A673 (cell line): ENCODE results near the gene CACNA2D4. TPM values are rescaled to one million over a fixed set of nuclear protein-coding genes. Genes with fewer than 3 reads are reported as not detected.

Experiments used
- BruUV-seq: library from RNA; stranded (reverse); fragments of 400-500 nt; replicated peaks from 2 replicates; lab custom pipeline; 2021; lab: Mats Ljungman, UMichigan
- CTCF ChIA-PET: fragments of 300-600 bp; sonication (Branson Sonifier 250); formaldehyde crosslinking; loops from one replicate; lab custom pipeline; 2022; ENCODE audit warnings: antibody characterized with exemption; lab: Charles Lee
- POLR2A ChIA-PET: fragments of 300-600 bp; sonication (Branson Sonifier 250); formaldehyde crosslinking; loops from one replicate; lab custom pipeline; 2022; ENCODE audit warnings: antibody characterized with exemption; ENCODE audit not compliant: low non-redundant PET; lab: Charles Lee
- DNase-seq: peaks from one replicate; pipeline ENCODE4 v3.0.0-alpha.2; 2015; ENCODE audit warnings: low spot score
- H3K27ac ChIP-seq: fragments of 200-600 bp; sonication (generic); 2 replicates; pipeline ENCODE4 v1.5.1; 2016; ENCODE audit warnings: mixed run types, low read depth, mild to moderate bottlenecking, mixed read lengths, antibody characterized with exemption, low read length; ENCODE audit not compliant: poor library complexity, severe bottlenecking
- H3K27me3 ChIP-seq: fragments of 200-600 bp; sonication (generic); replicated peaks from 2 replicates; pipeline ENCODE4 v1.6.1; 2017; ENCODE audit warnings: mixed run types, low read depth, mild to moderate bottlenecking, mixed read lengths, antibody characterized with exemption, low read length; ENCODE audit not compliant: insufficient read depth, poor library complexity
- H3K36me3 ChIP-seq: fragments of 200-600 bp; sonication (generic); 2 replicates; pipeline ENCODE4 v1.6.1; 2016; ENCODE audit warnings: mixed run types, mild to moderate bottlenecking, mixed read lengths, antibody characterized with exemption, low read length; ENCODE audit not compliant: insufficient read depth, poor library complexity, severe bottlenecking
- H3K4me1 ChIP-seq: fragments of 200-600 bp; sonication (generic); 2 replicates; pipeline ENCODE4 v1.6.1; 2017; ENCODE audit warnings: mixed run types, mild to moderate bottlenecking, mixed read lengths, antibody characterized with exemption, low read length; ENCODE audit not compliant: insufficient read depth, poor library complexity, severe bottlenecking
- H3K4me3 ChIP-seq: fragments of 200-600 bp; sonication (generic); 2 replicates; pipeline ENCODE4 v1.5.1; 2016; ENCODE audit warnings: low read depth, mixed run types, mild to moderate bottlenecking, mixed read lengths, low read length; ENCODE audit not compliant: poor library complexity, severe bottlenecking
- H3K9me3 ChIP-seq: fragments of 200-600 bp; sonication (generic); 2 replicates; pipeline ENCODE4 v1.6.1; 2016; ENCODE audit warnings: mixed run types, low read depth, mild to moderate bottlenecking, mixed read lengths, antibody characterized with exemption, low read length; ENCODE audit not compliant: poor library complexity, severe bottlenecking
- EZH2 ChIP-seq: fragments of 200-600 bp; sonication (generic); IDR thresholded peaks from 2 replicates; pipeline ENCODE4 v1.6.1; 2017; ENCODE audit warnings: borderline replicate concordance, low read depth, mild to moderate bottlenecking, mixed read lengths, antibody characterized with exemption, low read length; ENCODE audit not compliant: poor library complexity, severe bottlenecking
- intact Hi-C: fragments of 100-400 bp; cut with micrococcal nuclease; formaldehyde crosslinking; loops from one replicate; pipeline ENCODE4 v1.10.0; 2022; ENCODE audit not compliant: unreplicated experiment
- total RNA-seq: library from RNA; stranded (reverse); gene quantifications from 2 replicates; pipeline ENCODE4 v1.2.3, GENCODE V29; 2021
- TF ChIP-seq, protein P1 (sequence below): fragments of 300-800, 200-600 bp; sonication (generic); conservative IDR thresholded peaks from 2 replicates; pipeline ENCODE4 v1.5.1; 2017; ENCODE audit warnings: low read depth, mild to moderate bottlenecking, antibody characterized with exemption, low read length, moderate library complexity, mixed read lengths

Gene CACNA2D4
- total RNA-seq, 1 experiment from 2014 or later, result 0.41 TPM

- ChIA-PET CTCF (interaction anchor here (1.9 to 3.5 kb wide), 2 partner anchors 140 to 146 kb away, joined by 5 to 86 read pairs; no protein-coding TSS in a partner anchor), POLR2A (interaction anchor here (0.7 kb wide), 1 partner anchor 8 kb away, joined by 3 read pairs; no protein-coding TSS in a partner anchor)
- no peak for TF ChIP-seq EZH2
- TF ChIP-seq, protein P1, sequence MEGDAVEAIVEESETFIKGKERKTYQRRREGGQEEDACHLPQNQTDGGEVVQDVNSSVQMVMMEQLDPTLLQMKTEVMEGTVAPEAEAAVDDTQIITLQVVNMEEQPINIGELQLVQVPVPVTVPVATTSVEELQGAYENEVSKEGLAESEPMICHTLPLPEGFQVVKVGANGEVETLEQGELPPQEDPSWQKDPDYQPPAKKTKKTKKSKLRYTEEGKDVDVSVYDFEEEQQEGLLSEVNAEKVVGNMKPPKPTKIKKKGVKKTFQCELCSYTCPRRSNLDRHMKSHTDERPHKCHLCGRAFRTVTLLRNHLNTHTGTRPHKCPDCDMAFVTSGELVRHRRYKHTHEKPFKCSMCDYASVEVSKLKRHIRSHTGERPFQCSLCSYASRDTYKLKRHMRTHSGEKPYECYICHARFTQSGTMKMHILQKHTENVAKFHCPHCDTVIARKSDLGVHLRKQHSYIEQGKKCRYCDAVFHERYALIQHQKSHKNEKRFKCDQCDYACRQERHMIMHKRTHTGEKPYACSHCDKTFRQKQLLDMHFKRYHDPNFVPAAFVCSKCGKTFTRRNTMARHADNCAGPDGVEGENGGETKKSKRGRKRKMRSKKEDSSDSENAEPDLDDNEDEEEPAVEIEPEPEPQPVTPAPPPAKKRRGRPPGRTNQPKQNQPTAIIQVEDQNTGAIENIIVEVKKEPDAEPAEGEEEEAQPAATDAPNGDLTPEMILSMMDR, result no peak
- intact Hi-C loops, result loop anchor here (5.0 to 10.0 kb wide), 2 partner anchors 161 to 241 kb away; no protein-coding TSS in a partner anchor
- H3K4me3 ChIP-seq, result no peak overlapping the region
- no peaks in the 10 kb centered on the region for H3K27me3 ChIP-seq
- no peaks in the 10 kb centered on the region for H3K36me3 ChIP-seq
- no peak overlapping the region for H3K27ac ChIP-seq
- peaks cover 4% of the 10 kb centered on the region for H3K4me1 ChIP-seq
- no peaks in the 10 kb centered on the region for H3K9me3 ChIP-seq
- no peak for DNase-seq
- BruUV-seq, result no TSS peak
Observed at GRCh38 chr12:1793426-1794210, 124.8 kb downstream of the CACNA2D4 start.

DNA sequence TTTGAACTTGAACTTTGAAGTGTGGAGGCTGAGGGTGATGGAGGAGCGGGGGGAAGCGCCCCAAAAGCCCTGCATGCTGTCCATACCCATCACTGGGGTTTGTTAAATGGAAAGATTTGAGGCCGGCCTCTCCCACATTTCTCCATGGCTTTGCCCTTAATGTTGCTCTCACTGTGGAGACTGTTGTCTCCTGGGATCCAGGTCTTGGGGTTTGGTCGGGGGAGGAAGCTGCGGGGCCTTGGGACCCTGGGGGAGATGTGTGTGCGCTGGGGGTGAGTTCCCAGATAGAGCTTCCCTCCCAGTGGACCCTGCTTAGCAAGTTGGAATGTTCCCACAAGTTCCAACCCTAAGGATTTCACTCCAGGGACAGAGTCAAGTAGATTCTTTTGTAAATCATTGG lies 126.0 kb downstream of the CACNA2D4 start:
- H3K9me3 ChIP-seq, result no peaks in the 10 kb centered on the region
- H3K4me3 ChIP-seq, result no peak overlapping the region
- H3K27ac ChIP-seq, result no peak overlapping the region
- no peak for DNase-seq
- ChIA-PET POLR2A (no interaction called here), CTCF (interaction anchor here (1.9 to 3.5 kb wide), 3 partner anchors 16 to 148 kb away, joined by 5 to 86 read pairs (median 8); no protein-coding TSS in a partner anchor)
- TF ChIP-seq, protein P1, result no peak
- no peak for TF ChIP-seq EZH2
- H3K4me1 ChIP-seq, result peaks cover 4% of the 10 kb centered on the region
- H3K27me3 ChIP-seq, result no peaks in the 10 kb centered on the region
- intact Hi-C loops, result loop anchor here (5.0 to 10.0 kb wide), 2 partner anchors 160 to 242 kb away; no protein-coding TSS in a partner anchor
- peaks cover 5% of the 10 kb centered on the region for H3K36me3 ChIP-seq
- no TSS peak for BruUV-seq

DNA sequence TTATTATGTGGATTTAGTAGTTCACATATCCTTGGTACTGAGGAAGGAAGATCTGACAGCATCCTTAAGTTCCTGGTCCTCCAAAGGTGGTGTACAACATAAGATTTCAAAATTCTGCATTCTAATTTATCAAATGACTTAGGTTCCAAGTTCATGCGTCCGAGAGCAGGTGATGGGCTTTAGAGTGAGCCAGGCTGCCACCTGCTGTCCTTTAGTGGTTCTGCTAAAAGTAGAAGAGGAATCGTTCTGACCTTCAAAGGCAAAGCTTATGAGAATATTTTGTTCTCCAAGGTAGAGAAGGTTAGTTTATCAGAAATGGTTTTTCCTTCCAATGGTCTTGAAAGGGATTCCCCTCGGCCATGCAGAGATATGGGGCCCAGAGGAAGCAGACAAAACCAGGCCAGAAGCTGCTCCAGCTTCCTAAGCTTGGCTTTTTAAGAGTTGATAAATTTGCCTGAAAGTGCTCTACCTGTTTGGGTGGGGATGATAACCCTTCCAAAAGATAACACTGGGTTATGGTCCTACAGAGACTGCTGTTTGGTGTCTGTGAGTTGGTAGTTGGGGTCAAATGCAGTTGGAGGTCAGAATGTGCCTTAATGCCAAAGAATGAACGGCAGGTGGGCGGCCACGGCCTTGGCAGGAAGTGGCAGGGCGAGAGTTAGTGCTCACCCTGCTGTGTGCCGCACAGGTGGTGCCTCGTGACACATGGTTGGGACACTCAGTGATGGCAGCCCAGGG lies 127.2 kb downstream of the CACNA2D4 start:
- intact Hi-C loops, result loop anchor here (1.0 to 10.0 kb wide), 3 partner anchors 139 to 244 kb away; no protein-coding TSS in a partner anchor
- peak; percentile 67 for DNase-seq
- Histone ChIP-seq H3K27me3 (no peaks in the 10 kb centered on the region), H3K9me3 (no peaks in the 10 kb centered on the region), H3K27ac (no peak overlapping the region), H3K4me3 (no peak overlapping the region), H3K36me3 (peaks cover 13% of the 10 kb centered on the region), H3K4me1 (peaks cover under 1% of the 10 kb centered on the region)
- ChIA-PET CTCF (interaction anchor here (0.6 to 3.5 kb wide), 12 partner anchors 15 to 979 kb away, joined by 3 to 86 read pairs (median 4); no protein-coding TSS in a partner anchor), POLR2A (interaction anchor here (0.6 kb wide), 1 partner anchor 138 kb away, joined by 3 read pairs; no protein-coding TSS in a partner anchor)
- no TSS peak for BruUV-seq
- TF ChIP-seq, protein P1, result peak; percentile 85
- TF ChIP-seq EZH2, result no peak
